HG02642 (cell line): ENCODE measurements around the gene STARD5.
"Not testable (repeated sequence)": the region's sequence is repeated elsewhere in the genome, so short reads cannot be mapped to it uniquely, and the experiment has no call there.

Experiments used
- ATAC-seq: cut with Tn5 transposase; IDR thresholded peaks from one replicate; pipeline ENCODE4 v1.9.1; 2021; ENCODE audit warnings: mild to moderate bottlenecking; ENCODE audit not compliant: unreplicated experiment, poor library complexity

Gene STARD5, protein sequence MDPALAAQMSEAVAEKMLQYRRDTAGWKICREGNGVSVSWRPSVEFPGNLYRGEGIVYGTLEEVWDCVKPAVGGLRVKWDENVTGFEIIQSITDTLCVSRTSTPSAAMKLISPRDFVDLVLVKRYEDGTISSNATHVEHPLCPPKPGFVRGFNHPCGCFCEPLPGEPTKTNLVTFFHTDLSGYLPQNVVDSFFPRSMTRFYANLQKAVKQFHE

DNA sequence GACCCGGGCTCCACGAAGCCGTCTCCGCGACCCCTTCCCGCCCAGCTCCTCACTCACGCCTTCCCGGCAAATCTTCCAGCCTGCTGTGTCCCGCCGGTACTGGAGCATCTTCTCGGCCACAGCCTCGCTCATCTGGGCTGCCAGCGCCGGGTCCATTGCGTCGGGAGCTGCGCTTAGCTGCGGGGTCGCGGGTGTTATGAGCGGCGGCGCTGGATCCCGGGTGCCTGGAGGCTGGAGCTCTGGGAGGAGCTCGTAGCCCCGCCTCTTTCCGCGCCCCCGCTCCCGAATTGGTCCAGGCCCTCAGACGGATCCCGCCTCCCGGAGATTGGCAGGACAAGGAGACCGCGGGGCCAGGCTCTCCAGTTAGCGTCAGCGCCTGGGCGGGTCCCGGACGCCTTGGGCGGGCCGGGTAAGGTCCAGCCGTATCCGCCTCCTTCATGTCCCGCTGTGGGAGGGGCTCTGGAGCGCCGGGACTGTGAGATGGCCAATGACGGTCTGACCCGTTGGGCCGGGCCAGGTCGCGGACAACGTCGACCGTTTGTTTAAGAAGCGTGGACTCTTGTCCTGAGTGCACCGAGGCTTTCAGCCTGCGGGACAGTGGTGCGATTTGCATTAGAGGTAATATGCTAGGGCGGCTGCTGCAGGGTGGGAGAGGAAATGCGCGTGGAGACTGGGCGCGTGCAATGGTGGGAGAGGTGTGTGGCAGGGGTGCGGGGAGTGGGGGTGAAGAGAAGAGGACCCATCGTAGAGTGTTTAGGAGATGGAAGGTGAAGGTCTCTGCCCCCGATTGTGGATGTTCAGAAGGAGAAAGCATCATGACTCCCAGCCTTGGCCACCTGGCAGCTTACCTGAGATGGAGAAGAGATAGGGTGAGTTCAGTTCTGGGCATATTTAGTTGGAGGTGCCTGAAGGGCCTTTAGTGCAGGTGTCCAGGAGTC, at the start of gene STARD5:
Gene STARD5, minus strand, starts transcription at position 198 of the 938 bp plus-strand sequence. Its CDS starts 42 bp downstream, at position 156.
- ATAC-seq, result peak; percentile 99

DNA sequence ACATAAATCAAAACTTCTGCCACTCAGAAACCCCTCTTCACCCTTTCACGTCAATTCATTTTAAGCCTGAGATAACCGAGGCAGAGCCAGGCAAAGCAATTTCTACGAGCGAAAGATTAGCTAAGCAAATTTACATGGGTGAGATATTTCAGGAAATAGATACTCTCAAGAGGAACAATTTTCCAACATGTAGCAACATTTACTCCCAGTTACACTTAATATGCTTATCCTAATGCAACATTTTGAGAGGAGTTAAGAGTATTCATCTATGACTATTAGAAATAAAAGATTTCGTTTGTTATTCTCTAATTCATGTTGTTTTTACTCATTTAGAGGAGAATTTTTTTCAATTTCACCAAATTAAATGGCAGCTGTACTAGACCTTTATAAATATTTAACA, 49.2 kb upstream of the STARD5 start:
- no peak for ATAC-seq

DNA sequence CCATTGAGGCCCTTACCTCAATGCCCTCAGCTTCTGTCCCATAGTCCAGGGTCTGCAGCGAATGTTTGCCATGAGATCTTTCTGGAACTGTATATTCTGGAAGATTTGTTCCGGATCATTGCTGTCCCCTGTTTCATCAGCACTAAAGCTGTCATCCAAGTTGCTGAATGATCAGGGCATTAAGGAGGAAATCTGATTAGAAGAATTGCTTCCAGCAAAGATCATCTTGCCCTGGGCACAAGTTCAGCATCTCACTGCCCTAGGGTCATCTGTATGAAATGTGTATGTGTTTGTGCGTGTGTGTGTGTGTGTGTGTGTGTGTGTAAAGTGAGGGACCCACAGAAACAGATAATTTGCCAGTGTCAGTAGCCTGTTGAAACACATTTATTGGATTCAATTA, 48.6 kb upstream of the STARD5 start:
- ATAC-seq, result no peak

DNA sequence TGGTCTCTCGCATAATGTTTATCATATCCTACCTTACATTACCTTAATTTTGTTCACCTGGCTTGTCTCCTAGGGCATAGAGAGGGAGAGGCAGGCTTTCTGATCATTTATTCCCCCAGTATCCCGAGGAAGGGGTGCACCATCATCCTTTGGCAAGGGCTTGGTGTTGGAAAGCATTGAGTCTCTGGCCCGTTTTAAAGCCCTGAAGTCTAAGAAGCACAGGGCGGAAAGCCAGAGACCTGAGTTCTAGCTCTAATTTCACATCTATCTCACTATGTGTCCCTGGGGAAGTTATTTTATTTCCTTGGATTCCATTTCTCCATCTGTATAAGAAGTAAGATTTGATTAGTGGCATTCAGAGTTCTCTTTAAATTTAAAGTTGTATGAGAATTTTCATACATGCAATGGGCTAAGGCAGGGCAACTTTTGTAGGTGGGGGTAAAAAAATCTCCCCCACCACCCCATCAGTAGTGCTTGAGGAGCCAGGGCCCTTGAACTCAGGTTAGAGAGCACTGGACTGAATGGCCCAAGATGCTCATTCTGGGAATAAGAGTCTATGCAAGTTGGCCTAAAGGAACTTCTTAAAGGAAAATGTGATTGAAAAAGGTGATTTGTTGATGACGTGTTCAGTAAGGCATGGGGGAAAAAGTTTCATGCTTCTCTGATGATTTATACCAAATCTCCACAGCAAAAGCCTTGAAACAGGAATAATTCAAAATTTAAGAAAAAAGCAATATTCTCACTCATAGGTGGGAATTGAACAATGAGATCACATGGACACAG, 40.0 kb upstream of the STARD5 start:
- ATAC-seq, result no peak

DNA sequence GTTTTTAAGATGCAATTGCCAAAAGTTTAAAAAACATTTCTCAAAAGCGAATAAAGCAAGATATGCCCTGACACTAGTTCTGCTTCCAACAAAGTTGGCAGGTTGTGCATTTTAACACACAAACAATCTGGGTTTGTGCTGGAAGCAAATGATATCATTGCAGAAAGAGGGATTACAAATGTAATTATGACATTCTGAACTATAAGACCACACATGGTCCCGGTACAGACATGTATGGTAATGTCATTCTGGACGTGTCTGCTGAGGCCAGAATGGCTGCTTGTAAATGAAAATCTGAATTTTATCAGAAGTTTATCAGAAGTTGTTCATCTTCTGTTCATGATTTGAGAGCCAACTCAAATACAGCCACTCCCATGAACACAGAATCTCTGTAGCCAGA, 39.3 kb upstream of the STARD5 start:
- ATAC-seq, result no peak

DNA sequence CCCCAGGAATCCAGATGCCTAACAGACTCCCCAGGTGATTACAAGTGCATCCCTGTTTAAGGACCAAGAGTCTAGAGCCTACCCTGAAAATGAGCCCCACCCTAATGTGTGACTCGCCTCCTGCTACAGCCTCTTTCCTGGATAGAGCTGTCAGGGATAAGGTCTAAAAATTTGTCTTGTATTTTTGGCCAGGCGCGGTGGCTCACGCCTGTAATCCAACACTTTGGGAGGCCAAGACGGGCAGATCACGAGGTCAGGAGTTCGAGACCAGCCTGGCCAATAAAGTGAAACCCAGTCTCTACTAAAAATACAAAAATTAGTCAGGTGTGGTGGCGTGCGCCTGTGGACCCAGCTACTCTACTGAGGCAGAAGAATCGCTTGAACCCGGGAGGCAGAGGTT, 38.8 kb upstream of the STARD5 start:
- ATAC-seq, result no peak

DNA sequence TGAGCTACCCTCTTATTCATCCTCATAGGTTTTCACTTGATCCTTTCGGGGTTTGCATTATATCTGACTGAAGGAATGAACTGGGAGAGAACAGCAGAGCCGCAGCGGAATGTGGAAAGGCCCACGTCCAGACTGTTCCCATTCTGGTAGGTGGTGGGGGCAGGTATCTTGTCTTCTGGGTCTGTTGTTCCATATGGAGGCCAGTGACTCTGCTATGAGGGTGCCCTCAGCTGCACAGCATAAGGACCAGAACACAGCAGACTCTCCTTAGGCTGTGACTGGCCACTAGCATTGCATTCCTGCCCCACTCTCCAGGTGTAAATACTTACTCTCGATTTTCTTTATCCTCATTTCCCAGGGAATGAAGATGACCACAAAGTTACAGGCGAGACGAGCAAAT, 38.0 kb upstream of the STARD5 start:
- no peak for ATAC-seq

DNA sequence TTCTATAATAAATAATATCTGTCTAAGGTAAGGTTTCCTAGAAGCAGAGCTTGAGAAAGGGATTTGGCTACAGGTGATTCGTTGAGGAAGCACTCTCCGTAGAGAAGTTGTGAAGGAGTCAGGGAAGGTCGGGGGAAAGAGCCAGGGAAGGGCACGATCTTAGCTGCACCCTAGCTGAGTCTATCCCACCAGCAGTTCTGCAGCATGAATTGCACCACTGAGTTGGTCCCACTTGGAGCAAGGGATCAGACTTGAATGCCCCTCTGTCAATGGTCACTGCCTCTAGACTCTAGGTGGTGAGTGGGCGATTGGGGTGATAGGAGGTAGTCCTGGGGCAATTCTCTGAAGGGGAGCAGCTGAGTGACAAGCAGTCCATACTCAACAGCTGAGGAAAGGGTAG, 36.5 kb upstream of the STARD5 start:
- no peak for ATAC-seq

DNA sequence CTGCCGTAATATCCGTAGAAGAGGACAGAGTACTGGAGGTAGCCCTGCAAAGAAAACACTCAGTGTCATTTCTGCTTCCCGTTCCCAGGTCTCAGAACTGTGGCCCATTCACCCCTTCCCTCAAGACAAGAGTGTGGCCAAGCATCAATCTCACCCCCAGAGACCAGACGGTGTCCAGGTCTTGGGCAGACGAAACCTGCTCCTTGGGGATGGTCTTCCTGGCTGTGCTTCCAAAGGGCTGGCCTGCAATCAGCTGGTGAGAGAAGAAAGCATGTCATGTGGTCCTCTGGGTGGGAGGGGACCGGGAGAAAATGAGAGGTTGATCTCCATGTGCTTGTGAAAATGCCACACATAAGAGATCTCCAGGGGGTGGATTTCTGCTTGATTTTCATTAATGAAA, 34.3 kb upstream of the STARD5 start:
- no peak for ATAC-seq

DNA sequence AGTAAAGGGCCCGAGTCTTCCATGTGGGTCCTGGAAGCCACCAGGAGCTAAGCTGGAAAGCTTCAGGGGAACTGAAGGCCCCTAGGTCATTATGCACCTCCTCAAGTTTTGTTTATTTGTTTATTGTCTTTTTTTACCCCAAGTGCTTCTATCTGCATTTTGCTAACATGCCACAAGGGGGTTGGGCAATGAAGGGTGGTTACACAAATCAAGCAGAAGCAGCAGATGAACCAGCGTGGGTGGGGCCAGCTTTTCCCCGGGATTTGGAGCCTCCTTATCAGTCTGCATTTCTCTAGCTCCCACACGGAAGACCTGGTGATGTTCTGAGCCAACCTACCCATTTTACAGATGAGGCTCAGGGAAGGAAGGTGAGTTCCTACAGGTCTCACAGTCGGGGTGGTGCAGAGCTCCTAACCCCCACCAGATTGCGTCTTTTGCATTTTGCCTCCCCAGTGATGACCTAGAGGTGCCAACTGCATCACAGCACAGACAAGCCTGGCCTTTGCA, 33.3 kb upstream of the STARD5 start:
- ATAC-seq, result no peak

DNA sequence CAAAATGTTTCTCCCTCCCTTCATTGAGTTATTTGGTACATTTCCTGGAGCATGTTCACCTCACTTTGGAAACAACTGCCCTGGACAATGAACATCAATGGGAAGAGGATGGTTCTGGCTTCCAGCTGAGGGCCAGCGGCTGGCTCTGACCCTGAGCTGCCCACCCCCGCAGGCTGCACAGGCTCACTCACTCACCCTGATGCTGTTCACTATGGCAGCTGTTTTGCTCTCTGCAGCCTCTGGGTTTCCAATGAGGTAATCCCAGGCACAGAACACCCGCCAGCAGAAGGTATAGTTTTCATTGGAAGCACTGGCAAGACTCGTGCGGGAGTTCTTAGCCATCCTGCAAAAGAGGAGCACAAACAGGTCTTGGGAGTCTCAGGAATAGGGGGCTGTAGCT, 32.3 kb upstream of the STARD5 start:
- no peak for ATAC-seq

DNA sequence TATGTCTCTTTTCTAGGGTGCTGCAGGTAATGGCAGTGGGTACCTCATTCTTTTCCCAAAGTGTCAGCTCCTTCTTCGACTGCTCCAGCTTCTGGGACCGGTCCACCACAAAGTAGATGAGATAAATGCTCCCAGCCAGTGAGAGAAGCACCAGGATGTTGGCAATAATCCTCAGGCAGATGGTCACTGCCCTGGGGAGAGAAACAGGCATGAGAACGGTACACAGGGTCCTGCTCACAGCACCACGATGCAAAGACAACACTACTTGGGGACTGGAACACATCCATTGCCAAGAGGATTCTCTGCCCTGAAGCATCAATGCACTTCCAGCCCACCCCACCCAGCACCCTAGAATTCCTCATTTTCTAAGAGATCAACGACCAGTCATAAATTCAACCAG, 27.7 kb upstream of the STARD5 start:
- ATAC-seq, result no peak

DNA sequence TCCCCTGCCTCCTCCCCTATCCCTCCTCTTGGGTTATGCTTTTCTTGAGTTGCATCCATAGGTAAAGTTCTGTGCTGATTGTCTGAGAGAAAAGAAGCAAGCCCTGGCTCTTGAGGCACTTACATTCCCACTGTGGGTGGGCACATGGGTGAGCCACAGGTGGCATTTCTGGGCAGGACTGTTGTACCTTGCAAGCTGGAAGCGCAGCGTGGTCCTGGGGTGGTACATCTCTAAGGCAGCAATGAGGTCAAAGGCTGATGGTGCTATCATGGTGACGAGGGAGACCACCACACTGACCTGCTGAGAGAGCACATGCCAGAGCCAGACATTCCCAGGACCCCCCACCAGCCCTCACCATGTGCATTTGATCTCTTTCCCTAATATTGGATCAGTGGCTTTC, 25.3 kb upstream of the STARD5 start:
- ATAC-seq, result no peak

DNA sequence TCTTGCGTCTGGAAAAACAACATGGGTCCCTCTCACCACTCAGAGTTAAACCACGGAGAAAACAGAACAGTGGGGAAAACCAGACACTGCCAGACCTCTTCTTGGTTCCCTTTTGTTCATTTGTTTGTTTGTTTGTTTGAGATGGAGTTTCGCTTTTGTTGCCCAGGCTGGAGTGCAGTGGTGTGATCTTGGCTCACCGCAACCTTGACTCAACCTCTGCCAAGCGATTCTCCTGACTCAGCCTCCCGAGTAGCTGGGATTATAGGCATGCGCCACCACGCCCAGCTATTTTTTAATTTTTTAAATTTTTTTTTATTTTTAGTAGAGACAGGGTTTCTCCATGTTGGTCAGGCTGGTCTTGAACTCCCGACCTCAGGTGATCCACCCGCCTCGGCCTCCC, 24.8 kb upstream of the STARD5 start:
- not testable (repeated sequence) for ATAC-seq

DNA sequence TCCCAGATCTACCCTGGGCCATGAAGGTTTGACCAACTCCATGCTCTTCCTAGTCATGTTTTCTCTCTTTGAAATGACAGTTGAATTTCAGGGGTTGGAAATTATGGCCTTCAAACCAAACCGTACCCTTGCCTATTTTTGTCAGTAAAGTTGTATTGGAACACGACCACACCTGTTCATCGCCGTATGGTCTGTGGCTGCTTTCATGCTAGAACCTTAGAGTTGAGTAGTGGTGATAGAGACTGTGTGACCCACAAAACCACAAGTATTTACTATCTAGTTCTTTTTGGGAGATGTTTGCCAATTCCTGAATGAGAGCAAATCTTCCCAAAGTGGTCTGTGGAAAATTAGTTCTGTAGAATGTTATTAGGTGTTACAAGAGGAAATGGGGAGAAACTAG, 24.0 kb upstream of the STARD5 start:
- no peak for ATAC-seq

DNA sequence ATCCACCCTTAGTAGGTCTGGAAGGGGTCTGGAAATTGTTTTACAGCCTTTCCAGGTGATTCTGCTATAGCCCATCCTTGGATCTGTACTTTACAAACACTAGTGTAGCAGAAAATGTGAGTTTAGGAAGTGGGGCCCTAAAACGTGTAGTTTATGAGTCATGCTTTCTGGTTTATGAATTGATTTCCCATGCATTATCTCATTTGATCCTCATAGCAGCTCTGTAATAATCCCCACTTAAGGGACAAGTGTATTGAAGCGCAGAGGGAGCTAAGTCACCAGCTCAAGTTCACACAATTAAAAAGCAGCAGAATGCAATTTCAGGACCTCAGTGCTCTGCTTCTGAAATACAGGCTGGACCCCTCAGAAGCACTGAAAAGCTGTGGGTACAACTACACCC, 22.7 kb upstream of the STARD5 start:
- ATAC-seq, result no peak

DNA sequence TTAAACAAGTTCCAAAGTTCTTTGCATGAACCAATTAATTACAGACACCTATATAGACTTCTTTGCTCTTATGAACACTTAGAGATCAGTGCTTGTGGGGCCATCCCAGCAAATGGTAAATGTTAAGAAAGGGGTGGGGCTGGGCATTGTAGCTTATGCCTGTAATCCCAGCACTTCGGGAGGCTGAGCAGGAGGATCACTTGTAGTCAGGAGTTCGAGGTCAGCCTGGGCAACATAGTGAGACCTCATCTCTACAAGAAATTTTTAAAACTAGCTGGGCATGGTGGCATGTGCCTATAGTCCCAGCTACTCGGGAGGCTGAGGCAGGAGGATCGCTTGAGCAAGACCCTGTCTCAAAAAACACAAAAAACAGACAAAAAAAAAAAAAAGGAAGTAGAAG, 19.4 kb upstream of the STARD5 start:
- no peak for ATAC-seq

DNA sequence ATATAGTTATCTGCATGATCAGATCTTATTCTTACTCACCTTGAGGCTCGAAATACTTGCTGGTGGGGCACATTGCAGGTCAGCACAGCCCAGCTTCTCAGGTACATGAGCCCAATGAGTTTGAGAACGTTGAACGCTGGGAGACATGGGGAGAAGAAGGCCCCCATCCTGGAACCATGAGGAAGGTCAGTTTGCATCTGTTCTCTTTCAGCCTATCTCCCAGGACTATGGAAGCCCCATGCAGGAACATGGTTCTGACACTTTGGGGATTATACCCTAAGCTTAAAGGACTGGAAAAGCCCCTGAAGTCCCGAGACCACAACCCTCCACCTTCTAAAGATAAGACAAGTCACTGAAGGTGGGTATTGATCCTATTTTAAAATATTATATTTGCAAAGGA, 17.4 kb upstream of the STARD5 start:
- no peak for ATAC-seq

DNA sequence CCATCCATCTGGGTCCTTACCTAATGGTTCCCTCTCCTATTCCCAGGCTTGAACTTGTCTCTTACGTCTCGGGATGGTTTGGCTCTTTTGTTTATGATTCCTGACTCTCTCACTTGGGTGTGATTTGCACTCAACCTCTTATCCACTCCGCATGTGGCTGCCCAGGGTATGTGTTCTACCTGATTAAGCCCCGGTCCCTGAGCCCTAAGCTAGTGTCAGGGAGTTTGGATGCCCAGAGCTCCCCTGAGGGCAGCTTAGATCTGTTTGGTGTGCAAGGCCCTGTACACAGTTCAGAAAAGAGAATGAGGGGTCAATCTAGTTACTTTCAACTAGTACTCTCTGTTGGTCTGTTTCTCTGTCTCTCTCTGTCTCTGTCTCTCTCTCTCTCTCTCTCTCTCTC, 15.9 kb upstream of the STARD5 start:
- no peak for ATAC-seq

DNA sequence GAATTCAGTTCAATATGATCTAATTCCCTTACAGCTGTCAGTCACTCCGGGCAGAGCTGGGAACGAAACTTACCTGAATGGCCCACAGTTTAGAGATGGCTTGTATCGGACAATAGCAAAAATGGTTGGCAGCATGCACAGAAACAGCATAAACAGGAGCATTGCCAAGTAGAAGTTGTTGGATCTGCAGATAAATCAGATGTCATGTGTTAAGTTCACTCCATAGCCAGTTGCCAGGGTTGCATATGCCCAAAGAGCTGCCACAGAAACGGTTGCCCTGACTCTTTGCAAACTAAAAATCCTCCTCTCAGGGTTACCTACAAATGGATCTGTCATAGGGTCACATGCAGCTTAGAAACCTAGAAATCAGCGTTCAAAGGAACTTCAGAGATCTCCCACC, 15.4 kb upstream of the STARD5 start:
- no peak for ATAC-seq
